Measurements from ENCODE around the gene APBA2.
"Not testable (repeated sequence)": the region's sequence is repeated elsewhere in the genome, so short reads cannot be mapped to it uniquely, and the experiment has no call there.

- not testable (repeated sequence) for TF ChIP-seq CTCF, EZH2 (IDR thresholded peaks at IDR 0.05)
Measured at GRCh38 chr15:28854578-28854977, 31.2 kb upstream of the APBA2 start.
